K562 (cell line): ENCODE measurements around the gene ECI1. TPM values are rescaled to one million over a fixed set of nuclear protein-coding genes. Genes with fewer than 3 reads are reported as not detected.

Experiments used
- ATF1 ChIP-seq, 2 experiments: fragments of 450-650 bp in 1 of 2; IDR thresholded peaks; 2 replicates each; pipeline ENCODE4 v1.6.1; 2016; ENCODE audit warnings: missing compliant biosample characterization in 1 of 2, missing genetic modification characterization in 1 of 2
- CHD2 ChIP-seq: IDR thresholded peaks from 2 replicates; pipeline ENCODE4 v1.6.1; 2011; ENCODE audit warnings: low read depth, low read length
- EWSR1 ChIP-seq: fragments of 450-650 bp; IDR thresholded peaks from 2 replicates; pipeline ENCODE4 v1.6.1; 2018; ENCODE audit warnings: borderline replicate concordance, mild to moderate bottlenecking, low read depth, moderate library complexity; ENCODE audit not compliant: partially characterized antibody
- HLTF ChIP-seq: fragments of 450-650 bp; IDR thresholded peaks from 2 replicates; pipeline ENCODE4 v1.6.1; 2016
- NFYB ChIP-seq: IDR thresholded peaks from 2 replicates; pipeline ENCODE4 v1.6.1; 2011; ENCODE audit warnings: mild to moderate bottlenecking, moderate library complexity; ENCODE audit not compliant: insufficient read length; ENCODE audit errors: extremely low read depth
- SMAD4 ChIP-seq: fragments of 250-450 bp; sonication (Bioruptor Pico); conservative IDR thresholded peaks from 2 replicates; pipeline ENCODE4 v1.8.0; 2021; ENCODE audit warnings: inconsistent platforms, mild to moderate bottlenecking, moderate library complexity
- SUPT5H ChIP-seq: fragments of 450-650 bp; IDR thresholded peaks from 2 replicates; pipeline ENCODE4 v1.6.1; 2016
- TAF7 ChIP-seq: fragments of 450-650 bp; IDR thresholded peaks from 2 replicates; pipeline ENCODE4 v1.6.1; 2016; ENCODE audit warnings: missing genetic modification characterization, missing compliant biosample characterization
- TBP ChIP-seq: optimal IDR thresholded peaks from 2 replicates; pipeline ENCODE3; 2011; ENCODE audit warnings: low read depth, low read length, improper control_type of control experiment
- XRCC5 ChIP-seq: fragments of 200-400 bp; formaldehyde crosslinking; IDR thresholded peaks from 2 replicates; pipeline ENCODE4 v1.6.1; 2017; ENCODE audit warnings: low read depth, mild to moderate bottlenecking, low read length
- ZBTB8A ChIP-seq: fragments of 450-650 bp; IDR thresholded peaks from 2 replicates; pipeline ENCODE4 v1.6.1; 2018; ENCODE audit warnings: mild to moderate bottlenecking, moderate library complexity; ENCODE audit not compliant: partially characterized antibody
- ZFX ChIP-seq: sonication (generic); formaldehyde crosslinking; IDR thresholded peaks from 2 replicates; pipeline ENCODE4 v1.8.0; 2022; ENCODE audit warnings: mild to moderate bottlenecking, missing genetic modification reagents, moderate library complexity
- ZNF239 ChIP-seq: fragments of 250-450 bp; sonication (Bioruptor Pico); IDR thresholded peaks from 2 replicates; pipeline ENCODE4 v1.4.0; 2020; ENCODE audit warnings: mild to moderate bottlenecking
- polyA plus RNA-seq, 8 experiments: library from polyadenylated mRNA; depleted of rRNA in 4 of 8; stranded (reverse) in 5 of 8; unstranded in 3 of 8; fragments of >200 nt; fragmentation: Nextera tagmentation in 2 of 8; fragmentation: Illumina TruSeq in 1 of 8; extraction: Ambion mirVana in 2 of 8; extraction: Trizol in 1 of 8; gene quantifications; 2 replicates each; pipeline versions ENCODE4 v1.2.1 to v1.2.3, GENCODE V29; 2011 to 2014; ENCODE audit warnings: inconsistent platforms in 1 of 8, missing spikeins in 1 of 8
- total RNA-seq, 7 experiments: library from RNA; depleted of rRNA in 6 of 7; stranded (reverse); fragments of >200 nt in 6 of 7; fragmentation: Illumina TruSeq in 2 of 7; extraction: Trizol in 2 of 7; gene quantifications; 2 replicates each; pipeline versions ENCODE4 v1.2.1 to v1.2.3, GENCODE V29; 2011 to 2021; ENCODE audit warnings: low replicate concordance in 1 of 7
- TF ChIP-seq, protein P1 (sequence below): fragments of 250-450 bp; sonication (Bioruptor Pico); IDR thresholded peaks from 2 replicates; pipeline ENCODE4 v1.4.0; 2020; ENCODE audit warnings: mild to moderate bottlenecking, moderate library complexity
- TF ChIP-seq, protein P2 (sequence below), 2 experiments: fragments of 450-650 bp in 1 of 2; sonication (generic) in 1 of 2; formaldehyde crosslinking; conservative IDR thresholded peaks; 2 replicates each; pipeline versions ENCODE4 v1.4.0 to v1.8.1; 2020 to 2022; ENCODE audit warnings: mild to moderate bottlenecking in 1 of 2, missing genetic modification reagents in 1 of 2
- TF ChIP-seq, protein P3 (sequence below): sonication (generic); formaldehyde crosslinking; IDR thresholded peaks from 2 replicates; pipeline ENCODE4 v1.8.0; 2022; ENCODE audit warnings: mild to moderate bottlenecking, missing genetic modification reagents

ECI1 gene
- total and polyA plus RNA-seq, 9 of the 15 experiments (the other 6 are each of a cell fraction or from before 2014, with no cell fraction given), result 4.7 to 189 (median 54.0) TPM

DNA sequence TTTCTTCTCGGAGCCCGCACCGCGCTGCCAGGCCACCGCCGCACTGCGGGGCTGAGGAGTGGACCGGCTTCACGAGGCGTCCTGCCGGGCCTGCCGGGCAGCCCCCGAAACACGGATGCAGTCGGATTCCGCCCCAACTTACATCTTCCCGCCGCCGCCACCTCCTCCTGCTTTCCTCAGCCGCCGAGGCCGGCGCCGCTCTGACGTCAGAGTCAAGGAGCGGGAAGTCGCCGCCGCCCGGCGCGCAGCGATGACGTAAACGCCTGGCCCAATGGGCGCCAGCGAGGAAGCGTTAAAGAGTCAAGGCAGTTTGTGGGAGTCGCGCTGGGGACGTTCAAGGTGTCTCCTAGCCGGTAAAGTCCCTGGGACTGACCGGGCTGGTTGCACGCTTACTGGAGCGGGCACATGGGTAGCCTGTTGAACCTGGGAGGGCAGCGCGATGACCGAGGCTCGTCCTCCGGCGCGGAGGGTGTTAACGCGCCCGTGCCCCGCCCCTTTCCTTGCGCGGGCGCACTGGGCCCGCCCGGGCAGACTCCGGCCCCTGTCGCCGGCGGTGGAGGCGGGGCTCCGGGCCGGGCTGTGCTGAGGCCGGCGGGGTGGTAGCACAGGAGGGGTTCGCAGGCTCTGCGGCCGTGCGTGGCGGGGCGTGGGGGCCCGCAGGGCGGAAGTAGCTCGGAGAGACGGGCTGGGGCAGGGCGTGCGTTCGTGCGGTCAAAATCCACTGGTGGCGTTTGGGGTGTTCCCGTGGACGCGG, 16.7 kb upstream of the ECI1 start, which contains the start of gene RNPS1 (continued):
- TF ChIP-seq, protein P1, sequence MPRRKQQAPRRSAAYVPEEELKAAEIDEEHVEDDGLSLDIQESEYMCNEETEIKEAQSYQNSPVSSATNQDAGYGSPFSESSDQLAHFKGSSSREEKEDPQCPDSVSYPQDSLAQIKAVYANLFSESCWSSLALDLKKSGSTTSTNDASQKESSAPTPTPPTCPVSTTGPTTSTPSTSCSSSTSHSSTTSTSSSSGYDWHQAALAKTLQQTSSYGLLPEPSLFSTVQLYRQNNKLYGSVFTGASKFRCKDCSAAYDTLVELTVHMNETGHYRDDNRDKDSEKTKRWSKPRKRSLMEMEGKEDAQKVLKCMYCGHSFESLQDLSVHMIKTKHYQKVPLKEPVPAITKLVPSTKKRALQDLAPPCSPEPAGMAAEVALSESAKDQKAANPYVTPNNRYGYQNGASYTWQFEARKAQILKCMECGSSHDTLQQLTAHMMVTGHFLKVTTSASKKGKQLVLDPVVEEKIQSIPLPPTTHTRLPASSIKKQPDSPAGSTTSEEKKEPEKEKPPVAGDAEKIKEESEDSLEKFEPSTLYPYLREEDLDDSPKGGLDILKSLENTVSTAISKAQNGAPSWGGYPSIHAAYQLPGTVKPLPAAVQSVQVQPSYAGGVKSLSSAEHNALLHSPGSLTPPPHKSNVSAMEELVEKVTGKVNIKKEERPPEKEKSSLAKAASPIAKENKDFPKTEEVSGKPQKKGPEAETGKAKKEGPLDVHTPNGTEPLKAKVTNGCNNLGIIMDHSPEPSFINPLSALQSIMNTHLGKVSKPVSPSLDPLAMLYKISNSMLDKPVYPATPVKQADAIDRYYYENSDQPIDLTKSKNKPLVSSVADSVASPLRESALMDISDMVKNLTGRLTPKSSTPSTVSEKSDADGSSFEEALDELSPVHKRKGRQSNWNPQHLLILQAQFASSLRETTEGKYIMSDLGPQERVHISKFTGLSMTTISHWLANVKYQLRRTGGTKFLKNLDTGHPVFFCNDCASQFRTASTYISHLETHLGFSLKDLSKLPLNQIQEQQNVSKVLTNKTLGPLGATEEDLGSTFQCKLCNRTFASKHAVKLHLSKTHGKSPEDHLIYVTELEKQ, result no peak
- TF ChIP-seq ZNF239 (CRISPR knock-in tag), result no peak
- TF ChIP-seq TAF7, result peak; percentile 96
- peak; percentile 99 for TF ChIP-seq ZFX (CRISPR knock-in tag)
- TF ChIP-seq TBP, result peak; percentile 83
- peak; percentile 99 for TF ChIP-seq SUPT5H
- TF ChIP-seq NFYB, result no peak
- TF ChIP-seq, protein P2, sequence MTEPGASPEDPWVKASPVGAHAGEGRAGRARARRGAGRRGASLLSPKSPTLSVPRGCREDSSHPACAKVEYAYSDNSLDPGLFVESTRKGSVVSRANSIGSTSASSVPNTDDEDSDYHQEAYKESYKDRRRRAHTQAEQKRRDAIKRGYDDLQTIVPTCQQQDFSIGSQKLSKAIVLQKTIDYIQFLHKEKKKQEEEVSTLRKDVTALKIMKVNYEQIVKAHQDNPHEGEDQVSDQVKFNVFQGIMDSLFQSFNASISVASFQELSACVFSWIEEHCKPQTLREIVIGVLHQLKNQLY (CRISPR knock-in tag; conservative IDR thresholded peaks at IDR 0.05), result 0 out of 4 replicates have a peak, but pooled peaks of 1 of the 2 experiments have one; percentile 55
- TF ChIP-seq SMAD4 (CRISPR knock-in tag), result peak; percentile 88
- TF ChIP-seq, protein P3, sequence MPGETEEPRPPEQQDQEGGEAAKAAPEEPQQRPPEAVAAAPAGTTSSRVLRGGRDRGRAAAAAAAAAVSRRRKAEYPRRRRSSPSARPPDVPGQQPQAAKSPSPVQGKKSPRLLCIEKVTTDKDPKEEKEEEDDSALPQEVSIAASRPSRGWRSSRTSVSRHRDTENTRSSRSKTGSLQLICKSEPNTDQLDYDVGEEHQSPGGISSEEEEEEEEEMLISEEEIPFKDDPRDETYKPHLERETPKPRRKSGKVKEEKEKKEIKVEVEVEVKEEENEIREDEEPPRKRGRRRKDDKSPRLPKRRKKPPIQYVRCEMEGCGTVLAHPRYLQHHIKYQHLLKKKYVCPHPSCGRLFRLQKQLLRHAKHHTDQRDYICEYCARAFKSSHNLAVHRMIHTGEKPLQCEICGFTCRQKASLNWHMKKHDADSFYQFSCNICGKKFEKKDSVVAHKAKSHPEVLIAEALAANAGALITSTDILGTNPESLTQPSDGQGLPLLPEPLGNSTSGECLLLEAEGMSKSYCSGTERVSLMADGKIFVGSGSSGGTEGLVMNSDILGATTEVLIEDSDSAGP (CRISPR knock-in tag), result peak; percentile 85
- 0 out of 2 replicates have a peak, but pooled peaks have one; percentile 70 for TF ChIP-seq XRCC5
- peak; percentile 98 for TF ChIP-seq ATF1 (CRISPR knock-in tag; IDR thresholded peaks at IDR 0.05)
- TF ChIP-seq ATF1 (tag; IDR thresholded peaks at IDR 0.05), result peak; percentile 100
- no peak for TF ChIP-seq EWSR1
- peak; percentile 87; the same call in 1 of the 2 replicates for TF ChIP-seq HLTF
- TF ChIP-seq CHD2, result 0 out of 2 replicates have a peak, but pooled peaks have one; percentile 11
- no peak for TF ChIP-seq ZBTB8A
